H1 (cell line): Measurements from ENCODE around the gene RPL36AL. TPM values are rescaled to one million over a fixed set of nuclear protein-coding genes. Genes with fewer than 3 reads are reported as not detected.

Source experiments
- CTCF ChIA-PET: fragments of 300-600 bp; sonication (Branson Sonifier 250); formaldehyde crosslinking; loops from one replicate; lab custom pipeline; 2021; ENCODE audit not compliant: partially characterized antibody; lab: Charles Lee
- POLR2A ChIA-PET: fragments of 300-600 bp; sonication (Branson Sonifier 250); formaldehyde crosslinking; loops from one replicate; lab custom pipeline; 2021; ENCODE audit warnings: inconsistent platforms; ENCODE audit not compliant: partially characterized antibody; lab: Charles Lee
- DNase-seq, 2 experiments: peaks; one replicate each; pipeline versions ENCODE4 v3.0.0 to v3.0.0-alpha.2; 2010 to 2022; ENCODE audit warnings: low spot score in 2 of 2, low read depth in 1 of 2, mixed read lengths in 1 of 2
- FAIRE-seq: peaks from 2 replicates; lab custom pipeline; 2011; peaks lifted over from hg19 to GRCh38; lab: Jason Lieb, UNC
- H2AFZ ChIP-seq: 2 replicates; pipeline ENCODE4 v1.8.1; 2012; ENCODE audit warnings: low read length, inconsistent platforms
- H2AK5ac ChIP-seq: 2 replicates; pipeline ENCODE4 v1.6.1; 2013; ENCODE audit warnings: low read depth, low read length
- H2BK120ac ChIP-seq: replicated peaks from 2 replicates; pipeline ENCODE3; 2013; ENCODE audit warnings: low read depth, low read length, inconsistent platforms
- H2BK12ac ChIP-seq: 2 replicates; pipeline ENCODE4 v1.6.1; 2013; ENCODE audit warnings: low read depth, low read length
- H2BK15ac ChIP-seq: 2 replicates; pipeline ENCODE4 v1.6.1; 2013; ENCODE audit warnings: low read length
- H2BK20ac ChIP-seq: 2 replicates; pipeline ENCODE4 v1.6.1; 2013; ENCODE audit warnings: low read length
- H2BK5ac ChIP-seq: 2 replicates; pipeline ENCODE4 v1.6.1; 2013; ENCODE audit warnings: low read depth, low read length
- H3K14ac ChIP-seq: 2 replicates; pipeline ENCODE4 v1.6.1; 2013; ENCODE audit warnings: inconsistent platforms; ENCODE audit not compliant: insufficient read length
- H3K18ac ChIP-seq: 2 replicates; pipeline ENCODE4 v1.6.1; 2013; ENCODE audit warnings: low read length; ENCODE audit errors: extremely low read depth
- H3K23ac ChIP-seq: 2 replicates; pipeline ENCODE4 v1.6.1; 2013; ENCODE audit warnings: inconsistent platforms; ENCODE audit not compliant: insufficient read length
- H3K23me2 ChIP-seq: 2 replicates; pipeline ENCODE4 v1.6.1; 2013; ENCODE audit warnings: low read depth, low read length
- H3K27ac ChIP-seq: 2 replicates; pipeline ENCODE4 v1.6.1; 2011; ENCODE audit warnings: low read depth, low read length, inconsistent platforms
- H3K27me3 ChIP-seq, 4 experiments: replicated peaks in 1 of 4; 1 replicate in 1 of 4; 2 replicates in 3 of 4; pipeline versions ENCODE4 v1.6.1 to v1.8.1; 2011 to 2013; ENCODE audit warnings: low read length in 3 of 4, mild to moderate bottlenecking in 3 of 4, inconsistent platforms in 2 of 4, mixed read lengths in 2 of 4, moderate library complexity in 1 of 4; ENCODE audit not compliant: control insufficient read depth in 3 of 4, insufficient read depth in 3 of 4; ENCODE audit errors: extremely low read depth in 1 of 4
- H3K36me3 ChIP-seq, 4 experiments: 2 replicates each; pipeline versions ENCODE4 v1.6.1 to v1.8.1; 2011 to 2013; ENCODE audit warnings: mild to moderate bottlenecking in 4 of 4, low read length in 3 of 4, moderate library complexity in 2 of 4, control low read depth in 1 of 4, inconsistent platforms in 1 of 4; ENCODE audit not compliant: insufficient read depth in 4 of 4, control insufficient read depth in 2 of 4
- H3K4ac ChIP-seq: replicated peaks from 2 replicates; pipeline ENCODE3; 2013; ENCODE audit warnings: low read length, low read depth, mixed read lengths, inconsistent platforms; ENCODE audit not compliant: insufficient read length
- H3K4me1 ChIP-seq, 4 experiments: replicated peaks in 1 of 4; 1 replicate in 1 of 4; 2 replicates in 3 of 4; pipeline versions ENCODE4 v1.6.1 to v1.8.1; 2011 to 2013; ENCODE audit warnings: low read length in 3 of 4, inconsistent platforms in 2 of 4, mixed read lengths in 1 of 4; ENCODE audit not compliant: insufficient read depth in 4 of 4, control insufficient read depth in 3 of 4
- H3K4me2 ChIP-seq, 2 experiments: 2 replicates each; pipeline versions ENCODE4 v1.6.1 to v1.8.1; 2011 to 2013; ENCODE audit warnings: low read depth in 2 of 2, low read length in 2 of 2, control low read depth in 1 of 2, inconsistent platforms in 1 of 2, mild to moderate bottlenecking in 1 of 2; ENCODE audit not compliant: insufficient read depth in 1 of 2
- H3K4me3 ChIP-seq, 4 experiments: fragments of 200-600, 300-600 bp in 1 of 4; sonication (generic), shearing (Covaris generic), sonication (Bioruptor Twin) in 1 of 4; 2 replicates each; pipeline versions ENCODE4 v1.5.1 to v1.8.1; 2011 to 2016; ENCODE audit warnings: low read length in 4 of 4, low read depth in 3 of 4, control low read depth in 2 of 4, inconsistent platforms in 2 of 4, mild to moderate bottlenecking in 2 of 4, mixed read lengths in 1 of 4, moderate library complexity in 1 of 4; ENCODE audit not compliant: insufficient read depth in 2 of 4; ENCODE audit errors: extremely low read depth in 1 of 4
- H3K56ac ChIP-seq: replicated peaks from 2 replicates; pipeline ENCODE3; 2013; ENCODE audit warnings: low read depth, mild to moderate bottlenecking, mixed read lengths, low read length, inconsistent platforms; ENCODE audit not compliant: insufficient read length
- H3K79me1 ChIP-seq: 2 replicates; pipeline ENCODE4 v1.6.1; 2013; ENCODE audit warnings: low read depth, low read length, control low read depth
- H3K79me2 ChIP-seq, 2 experiments: 2 replicates each; pipeline versions ENCODE4 v1.6.1 to v1.8.1; 2012 to 2013; ENCODE audit warnings: low read length in 2 of 2, mild to moderate bottlenecking in 2 of 2, inconsistent platforms in 1 of 2; ENCODE audit not compliant: insufficient read depth in 2 of 2, control insufficient read depth in 1 of 2
- H3K9ac ChIP-seq, 4 experiments: replicated peaks in 1 of 4; 1 replicate in 1 of 4; 2 replicates in 3 of 4; pipeline versions ENCODE4 v1.6.1 to v1.8.1; 2011 to 2013; ENCODE audit warnings: low read depth in 3 of 4, low read length in 3 of 4, control low read depth in 2 of 4, mild to moderate bottlenecking in 2 of 4, moderate library complexity in 2 of 4, inconsistent platforms in 1 of 4; ENCODE audit errors: extremely low read depth in 1 of 4
- H3K9me3 ChIP-seq, 2 experiments: 2 replicates each; pipeline versions ENCODE4 v1.6.1 to v1.8.1; 2012 to 2013; ENCODE audit warnings: mild to moderate bottlenecking in 2 of 2, moderate library complexity in 2 of 2, control low read depth in 1 of 2, inconsistent platforms in 1 of 2, low read depth in 1 of 2, low read length in 1 of 2, mixed read lengths in 1 of 2; ENCODE audit not compliant: insufficient read depth in 2 of 2
- H4K20me1 ChIP-seq, 2 experiments: replicated peaks in 1 of 2; 2 replicates each; pipeline versions ENCODE3 to v1.8.1; 2011 to 2013; ENCODE audit warnings: inconsistent platforms in 2 of 2, low read length in 2 of 2, mild to moderate bottlenecking in 1 of 2; ENCODE audit not compliant: insufficient read depth in 2 of 2, control insufficient read depth in 1 of 2
- H4K5ac ChIP-seq: 2 replicates; pipeline ENCODE4 v1.6.1; 2013; ENCODE audit warnings: low read length, low read depth, mixed read lengths, inconsistent platforms; ENCODE audit not compliant: insufficient read length
- H4K8ac ChIP-seq: 2 replicates; pipeline ENCODE4 v1.8.0; 2013; ENCODE audit warnings: mild to moderate bottlenecking, moderate library complexity, low read length, inconsistent platforms; ENCODE audit not compliant: insufficient read depth; ENCODE audit errors: extremely low read depth
- H4K91ac ChIP-seq: replicated peaks from 2 replicates; pipeline ENCODE3; 2013; ENCODE audit warnings: low read length, mixed read lengths, inconsistent platforms; ENCODE audit not compliant: insufficient read length
- BACH1 ChIP-seq: IDR thresholded peaks from 2 replicates; pipeline ENCODE4 v1.6.1; 2012; ENCODE audit warnings: low read length, improper control_type of control experiment
- BRCA1 ChIP-seq: IDR thresholded peaks from 2 replicates; pipeline ENCODE4 v1.6.1; 2012; ENCODE audit warnings: low read depth, low read length, improper control_type of control experiment
- CBX5 ChIP-seq: fragments of 300-800, 300-1000 bp; sonication (generic); IDR thresholded peaks from 2 replicates; pipeline ENCODE4 v1.7.1; 2016; ENCODE audit warnings: antibody characterized with exemption, low read length, low read depth
- CTBP2 ChIP-seq: IDR thresholded peaks from 2 replicates; pipeline ENCODE4 v1.7.0; 2011; ENCODE audit warnings: borderline replicate concordance, mild to moderate bottlenecking, moderate library complexity, mixed read lengths, low read length; ENCODE audit not compliant: insufficient read depth, insufficient read length
- HDAC2 ChIP-seq, 2 experiments: fragments of 300-600 bp in 1 of 2; sonication (generic) in 1 of 2; IDR thresholded peaks; 2 replicates each; pipeline ENCODE4 v1.6.1; 2011 to 2012; ENCODE audit warnings: low read depth in 2 of 2, low read length in 2 of 2, mild to moderate bottlenecking in 2 of 2, moderate library complexity in 2 of 2, borderline replicate concordance in 1 of 2, inconsistent platforms in 1 of 2
- HDAC6 ChIP-seq: IDR thresholded peaks from one replicate; pipeline ENCODE4 v1.7.1; 2012; ENCODE audit warnings: low read depth, mild to moderate bottlenecking, inconsistent platforms, low read length, moderate library complexity
- KDM1A ChIP-seq: fragments of 200-600, 300-600 bp; sonication (generic); IDR thresholded peaks from 2 replicates; pipeline ENCODE4 v1.7.1; 2016; ENCODE audit warnings: mild to moderate bottlenecking, low read length, borderline replicate concordance
- RAD21 ChIP-seq, 2 experiments: IDR thresholded peaks in 1 of 2; conservative IDR thresholded peaks in 1 of 2; 2 replicates each; pipeline ENCODE4 v1.6.1; 2011; ENCODE audit warnings: low read depth in 2 of 2, low read length in 2 of 2, improper control_type of control experiment in 1 of 2, inconsistent platforms in 1 of 2, mild to moderate bottlenecking in 1 of 2, moderate library complexity in 1 of 2
- RFX5 ChIP-seq: IDR thresholded peaks from 2 replicates; pipeline ENCODE4 v1.6.1; 2011; ENCODE audit warnings: low read depth, low read length, improper control_type of control experiment, borderline replicate concordance
- SP1 ChIP-seq: IDR thresholded peaks from 2 replicates; pipeline ENCODE4 v1.6.1; 2011; ENCODE audit warnings: low read depth, low read length
- SP2 ChIP-seq: IDR thresholded peaks from 2 replicates; pipeline ENCODE4 v1.6.1; 2012; ENCODE audit warnings: mild to moderate bottlenecking, low read length, inconsistent platforms
- TAF7 ChIP-seq: optimal IDR thresholded peaks from 2 replicates; pipeline ENCODE3; 2011; ENCODE audit warnings: low read depth, mild to moderate bottlenecking, inconsistent platforms, low read length, moderate library complexity, borderline replicate concordance
- ZNF274 ChIP-seq: IDR thresholded peaks from 2 replicates; pipeline ENCODE4 v1.7.0; 2012; ENCODE audit warnings: low read length, borderline replicate concordance; ENCODE audit errors: extremely low read depth
- WGBS, 2 experiments: shearing (Covaris generic) in 1 of 2; methylation state at CpG; one replicate each; pipeline versions ENCODE4 v1.1.6 to v1.1.7; 2013 to 2015; ENCODE audit warnings: low lambda C conversion rate in 2 of 2, mixed read lengths in 2 of 2, inconsistent platforms in 1 of 2, low coverage in 1 of 2, missing lambda C conversion rate in 1 of 2; ENCODE audit not compliant: insufficient replicate concordance in 2 of 2, insufficient coverage in 1 of 2, insufficient read length in 1 of 2; ENCODE audit errors: extremely low coverage in 1 of 2, missing lambda C conversion rate in 1 of 2; 5-methylcytosine and 5-hydroxymethylcytosine counted together
- polyA plus RNA-seq, 7 experiments: library from polyadenylated mRNA; depleted of rRNA in 3 of 7; stranded (reverse) in 5 of 7; unstranded in 2 of 7; fragments of >200 nt in 5 of 7; fragments of 200-250 nt in 2 of 7; gene quantifications; 1 replicate in 5 of 7; 2 replicates in 1 of 7; 4 replicates in 1 of 7; pipeline versions ENCODE4 v1.2.1 to v1.2.3, GENCODE V29; 2011 to 2013; ENCODE audit warnings: missing spikeins in 2 of 7, mixed read lengths in 2 of 7
- total RNA-seq: library from RNA; stranded (reverse); fragmentation: NEBNext Ultra II Directional; extraction: Animal tissue kit (Norgen Biotek cat#: 25700); gene quantifications from 2 replicates; pipeline ENCODE4 v1.2.1, GENCODE V29; 2021

RPL36AL gene
- total and polyA plus RNA-seq, 2 of the 8 experiments (the other 6 are each of a cell fraction or from before 2014, with no cell fraction given) = 138 to 230 TPM

GRCh38 chr14:49615776-49616175 is 4.7 kb downstream of the RPL36AL start:
- Histone ChIP-seq H2BK20ac (no peak overlapping the region), H3K18ac (no peak overlapping the region), H3K56ac (no peak overlapping the region), H4K91ac (no peak overlapping the region), H2BK120ac (no peak overlapping the region), H2BK15ac (no peak overlapping the region), H3K14ac (no peak overlapping the region), H3K79me2 (peaks cover 5 to 27% of the 10 kb centered on the region in 2 experiments; a peak in 3 of 4 replicates), H2AFZ (no peak overlapping the region), H2BK12ac (no peak overlapping the region), H3K9ac (no peak overlapping the region), H2AK5ac (no peak overlapping the region), H2BK5ac (no peak overlapping the region), H3K23ac (no peak overlapping the region), H3K4me2 (no peak overlapping the region), H3K79me1 (no peaks in the 10 kb centered on the region), H4K8ac (no peak overlapping the region), H3K27ac (no peak overlapping the region), H3K36me3 (peaks cover 4 to 26% (median 5%) of the 10 kb centered on the region in 4 experiments; a peak in 7 of 8 replicates), H3K23me2 (no peaks in the 10 kb centered on the region; the same call in 1 of the 2 replicates), H3K27me3 (no peaks in the 10 kb centered on the region), H3K4ac (no peak overlapping the region), H3K4me1 (no peaks in the 10 kb centered on the region), H4K20me1 (peaks cover 3 to 6% of the 10 kb centered on the region in 2 experiments), H3K9me3 (no peaks in the 10 kb centered on the region), H4K5ac (no peak overlapping the region), H3K4me3 (no peak overlapping the region)
- FAIRE-seq (no peak), DNase-seq (no peak)
- ChIA-PET CTCF (no interaction called here), POLR2A (no interaction called here)
- 88% methylated on average over 6 of the region's 6 CpGs; no CpG with 5 or more reads in 1 of the 2 experiments for WGBS, 2 experiments
- TF ChIP-seq SP1 = no peak
- no peak for TF ChIP-seq CBX5
- TF ChIP-seq CTBP2 = no peak
- no peak for TF ChIP-seq TAF7
- TF ChIP-seq RAD21 (IDR thresholded peaks at IDR 0.05 in 1 of 2, conservative IDR thresholded peaks at IDR 0.05 in 1 of 2; ENCODE audit: low read depth in 2 of 2, low read length in 2 of 2) = no peak
- TF ChIP-seq BRCA1 = no peak
- TF ChIP-seq ZNF274 = no peak
- no peak for TF ChIP-seq BACH1
- no peak for TF ChIP-seq HDAC2 (IDR thresholded peaks at IDR 0.05; ENCODE audit: borderline replicate concordance in 1 of 2, low read depth in 2 of 2, low read length in 2 of 2)
- no peak for TF ChIP-seq KDM1A
- no peak for TF ChIP-seq HDAC6
- TF ChIP-seq SP2 = no peak
- TF ChIP-seq RFX5 = no peak
